Measurements from ENCODE around the gene SETBP1.

Gene SETBP1

GRCh38 chr18:44826418-44827259 is 146.0 kb downstream of the SETBP1 start:
- Mint-ChIP-seq H3K4me1 (peaks cover 40 to 76% of the 10 kb centered on the region in 2 donors), H3K9me3 (no peaks in the 10 kb centered on the region), H3K36me3 (peaks cover 29 to 52% of the 10 kb centered on the region in 2 donors), H3K27me3 (no peaks in the 10 kb centered on the region), H3K4me3 (no peak overlapping the region), H3K27ac (peak overlapping the region; percentile 87)
- ATAC-seq (replicated peaks) (no peak), DNase-seq (no peak)

DNA sequence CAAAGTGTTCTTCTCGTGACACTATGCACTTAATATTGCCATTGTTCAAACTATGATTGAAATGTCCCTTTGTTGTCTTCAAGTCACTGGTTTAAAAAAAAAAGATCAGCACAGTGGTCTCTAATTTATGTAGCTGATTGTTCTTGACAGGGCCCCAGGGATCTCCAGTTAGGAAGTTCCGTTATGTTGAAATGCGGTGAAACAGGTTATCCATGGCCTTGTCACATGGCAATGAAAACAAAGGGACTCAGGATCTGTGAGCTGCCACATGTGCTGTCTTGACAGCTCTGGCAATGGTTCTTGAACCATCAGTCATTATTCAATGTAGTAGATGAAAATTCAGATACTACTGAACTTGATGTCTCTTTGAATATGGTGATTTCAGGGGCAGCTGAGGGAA is 147.4 kb downstream of the SETBP1 start:
- Mint-ChIP-seq H3K4me1 (peaks cover 37 to 69% of the 10 kb centered on the region in 2 donors), H3K4me3 (no peak overlapping the region), H3K27ac (no peak overlapping the region), H3K9me3 (no peaks in the 10 kb centered on the region), H3K36me3 (peaks cover 23 to 48% of the 10 kb centered on the region in 2 donors), H3K27me3 (no peaks in the 10 kb centered on the region)
- no peak for DNase-seq
- ATAC-seq (replicated peaks) = no peak

- H3K27ac Mint-ChIP-seq = no peak overlapping the region
- H3K4me1 Mint-ChIP-seq = peaks cover 35 to 72% of the 10 kb centered on the region in 2 donors
Observed at GRCh38 chr18:44830581-44830980, 149.9 kb downstream of the SETBP1 start.

DNA sequence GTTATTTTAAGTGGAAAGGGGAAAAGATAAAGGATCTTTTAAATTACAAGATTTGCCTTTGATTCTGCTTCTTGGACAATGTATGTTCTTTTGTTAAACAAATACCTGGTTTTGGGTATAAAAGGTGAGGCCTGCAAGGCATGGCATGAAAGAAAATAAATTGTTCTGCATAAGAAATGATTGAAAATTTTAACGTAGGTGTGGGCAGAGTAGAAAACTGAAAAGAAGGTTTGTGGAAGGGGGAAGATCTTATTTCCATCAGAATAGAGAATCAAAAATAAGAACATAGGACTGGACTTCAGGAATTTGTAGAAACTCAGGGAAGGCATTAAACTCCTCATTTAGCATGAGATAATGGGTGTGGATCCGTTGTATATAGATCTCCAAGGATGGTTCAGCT is 153.1 kb downstream of the SETBP1 start:
- Mint-ChIP-seq H3K4me1 (peaks cover 44 to 81% of the 10 kb centered on the region in 2 donors), H3K4me3 (no peak overlapping the region), H3K36me3 (peaks cover 26 to 52% of the 10 kb centered on the region in 2 donors), H3K27me3 (no peaks in the 10 kb centered on the region), H3K27ac (no peak overlapping the region), H3K9me3 (peaks cover 0 to 2% of the 10 kb centered on the region in 2 donors)
- ATAC-seq (replicated peaks) (no peak), DNase-seq (no peak)

More at GRCh38 chr18:44830581-44830980, 149.9 kb downstream of the SETBP1 start:
- no peaks in the 10 kb centered on the region for H3K27me3 Mint-ChIP-seq
- H3K36me3 Mint-ChIP-seq = peaks cover 33 to 47% of the 10 kb centered on the region in 2 donors
- H3K4me3 Mint-ChIP-seq = no peak overlapping the region
- DNase-seq = no peak
- H3K9me3 Mint-ChIP-seq = peaks cover 0 to 2% of the 10 kb centered on the region in 2 donors
- ATAC-seq (replicated peaks) = no peak

DNA sequence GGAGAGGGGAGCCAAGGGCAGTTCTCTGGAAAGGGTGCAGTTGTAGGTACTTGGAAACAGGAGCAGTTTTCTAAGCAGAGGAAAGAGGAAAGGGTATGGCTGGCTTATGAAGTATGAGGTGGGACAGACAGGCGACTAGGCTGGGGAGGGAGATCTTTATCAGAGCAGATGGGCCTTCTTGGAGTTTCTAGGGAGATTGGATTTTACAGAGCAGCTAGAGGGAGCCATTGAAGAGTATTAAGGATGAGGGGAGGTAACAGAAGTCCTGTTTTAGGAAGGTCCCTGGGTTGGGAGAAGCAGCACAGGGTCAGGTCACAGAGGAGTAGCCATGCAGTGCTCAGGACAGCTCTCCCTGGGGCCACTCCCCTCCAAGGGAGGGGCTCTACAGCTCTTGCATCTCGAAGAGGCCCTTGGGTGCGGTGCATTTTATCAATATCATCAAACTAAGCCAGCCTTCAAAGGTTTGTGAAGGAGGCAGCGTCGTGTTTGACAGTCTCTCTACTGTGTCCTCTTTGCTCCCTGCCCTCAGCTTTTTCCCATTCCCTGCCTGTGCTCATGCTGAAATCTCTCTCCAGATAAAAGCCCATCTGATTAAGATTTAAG is 154.3 kb downstream of the SETBP1 start:
- H3K4me1 Mint-ChIP-seq = peaks cover 52 to 86% of the 10 kb centered on the region in 2 donors
- no peaks in the 10 kb centered on the region for H3K27me3 Mint-ChIP-seq
- no peak overlapping the region for H3K4me3 Mint-ChIP-seq
- H3K27ac Mint-ChIP-seq = peak overlapping the region; percentile 92
- peaks cover 31 to 54% of the 10 kb centered on the region in 2 donors for H3K36me3 Mint-ChIP-seq
- peaks cover 0 to 2% of the 10 kb centered on the region in 2 donors for H3K9me3 Mint-ChIP-seq
- DNase-seq (no peak), ATAC-seq (replicated peaks) (no peak)

- H3K27me3 Mint-ChIP-seq = no peaks in the 10 kb centered on the region
- H3K4me3 Mint-ChIP-seq = no peak overlapping the region
- H3K36me3 Mint-ChIP-seq = peaks cover 33 to 57% of the 10 kb centered on the region in 2 donors
- peaks cover 0 to 2% of the 10 kb centered on the region in 2 donors for H3K9me3 Mint-ChIP-seq
- H3K4me1 Mint-ChIP-seq = peaks cover 55 to 86% of the 10 kb centered on the region in 2 donors
- DNase-seq (no peak), ATAC-seq (replicated peaks) (no peak)
- H3K27ac Mint-ChIP-seq = no peak overlapping the region
Observed at GRCh38 chr18:44835703-44836102, 155.0 kb downstream of the SETBP1 start.

- Mint-ChIP-seq H3K36me3 (peaks cover 33 to 62% of the 10 kb centered on the region in 2 donors), H3K4me1 (peaks cover 58 to 86% of the 10 kb centered on the region in 2 donors)
- ATAC-seq (replicated peaks) = no peak
Observed at GRCh38 chr18:44836263-44836662, 155.6 kb downstream of the SETBP1 start.

GRCh38 chr18:44837482-44838180 is 156.9 kb downstream of the SETBP1 start:
- H3K36me3 Mint-ChIP-seq = peaks cover 37 to 73% of the 10 kb centered on the region in 2 donors
- H3K9me3 Mint-ChIP-seq = peaks cover 3% of the 10 kb centered on the region in 2 donors
- peak overlapping the region; percentile 42 for H3K27ac Mint-ChIP-seq
- peaks cover 71 to 96% of the 10 kb centered on the region in 2 donors for H3K4me1 Mint-ChIP-seq
- DNase-seq (no peak), ATAC-seq (replicated peaks) (no peak)
- no peak overlapping the region for H3K4me3 Mint-ChIP-seq
- H3K27me3 Mint-ChIP-seq = no peaks in the 10 kb centered on the region

More at GRCh38 chr18:44836263-44836662, 155.6 kb downstream of the SETBP1 start:
- no peak for DNase-seq
- Mint-ChIP-seq H3K27me3 (no peaks in the 10 kb centered on the region), H3K4me3 (no peak overlapping the region), H3K27ac (peak overlapping the region; percentile 25), H3K9me3 (peaks cover 0 to 2% of the 10 kb centered on the region in 2 donors)

DNA sequence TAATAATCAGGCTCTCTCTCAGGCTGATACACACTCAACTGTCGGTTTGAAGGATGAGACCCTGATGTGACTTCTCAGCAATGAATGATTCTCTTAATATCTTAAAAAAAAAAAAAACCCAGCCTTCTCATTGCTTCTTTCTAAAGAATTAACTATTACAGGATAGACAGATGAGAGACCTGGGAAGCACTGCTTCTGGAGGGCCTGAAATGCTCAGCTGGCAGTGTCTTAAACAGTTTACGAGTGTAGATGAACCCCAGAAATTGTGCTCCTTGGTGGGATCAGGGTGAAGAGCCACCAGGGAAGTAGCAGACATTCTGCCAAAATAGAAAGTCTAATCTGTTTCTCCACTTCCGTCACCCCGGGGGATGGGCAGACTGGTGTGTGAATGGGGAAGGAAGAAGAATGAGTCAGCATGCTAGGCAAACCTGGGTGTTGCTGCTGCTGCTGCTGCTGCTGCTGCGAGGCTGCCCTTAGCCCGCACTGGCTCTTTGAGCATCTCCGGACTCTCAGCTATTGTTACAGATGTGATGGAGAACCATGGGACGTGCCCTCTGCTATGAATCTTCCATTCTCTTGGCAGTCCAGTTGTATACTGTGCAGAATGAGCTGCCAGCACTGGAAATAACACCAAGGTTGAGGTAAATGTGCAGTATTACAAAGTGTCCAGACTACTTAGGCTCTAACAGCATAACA is 158.4 kb downstream of the SETBP1 start:
- no peaks in the 10 kb centered on the region for H3K27me3 Mint-ChIP-seq
- H3K27ac Mint-ChIP-seq = peak overlapping the region; percentile 96
- DNase-seq (peak; percentile 66), ATAC-seq (replicated peaks) (peak; percentile 70 to 75)
- peaks cover 71 to 94% of the 10 kb centered on the region in 2 donors for H3K4me1 Mint-ChIP-seq
- H3K36me3 Mint-ChIP-seq = peaks cover 39 to 78% of the 10 kb centered on the region in 2 donors
- H3K9me3 Mint-ChIP-seq = peaks cover 2 to 3% of the 10 kb centered on the region in 2 donors
- peak overlapping the region; percentile 68 to 74 for H3K4me3 Mint-ChIP-seq

DNA sequence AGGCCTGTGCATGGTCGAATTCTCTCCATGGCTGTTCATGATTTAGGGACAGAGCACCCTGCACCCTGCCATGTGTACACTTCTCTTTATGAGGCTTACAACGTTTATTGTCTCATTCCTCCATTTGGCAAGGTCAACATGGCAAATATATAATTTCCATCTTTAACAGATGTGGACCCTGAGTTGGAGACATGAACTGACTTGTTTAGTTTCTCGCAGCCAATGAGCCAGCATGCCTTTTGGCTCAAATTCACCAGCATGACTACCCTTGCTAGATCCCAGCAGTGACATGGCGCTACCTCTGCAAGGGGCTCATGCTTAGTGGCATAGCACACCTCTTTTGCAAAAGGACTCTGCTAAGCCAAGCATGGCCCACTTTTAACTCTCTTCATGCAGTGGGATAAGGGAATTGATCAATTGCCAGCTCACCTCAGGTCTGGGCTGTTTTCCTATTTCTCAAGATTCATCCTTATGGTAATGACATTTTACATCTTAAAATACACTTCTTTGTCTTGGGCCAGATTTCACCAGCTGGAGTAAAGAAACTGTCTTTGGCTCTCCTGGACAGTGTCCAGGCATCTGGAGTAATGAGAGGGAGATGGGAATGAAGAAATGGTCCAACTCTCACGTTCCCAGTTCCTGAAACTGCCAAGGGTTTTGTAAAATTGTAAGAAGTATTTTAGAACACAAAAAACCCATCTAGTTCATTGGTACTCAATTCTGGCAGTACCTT is 159.5 kb downstream of the SETBP1 start:
- Mint-ChIP-seq H3K27me3 (no peaks in the 10 kb centered on the region), H3K27ac (peak overlapping the region; percentile 3), H3K9me3 (peaks cover 2 to 10% of the 10 kb centered on the region in 2 donors), H3K4me1 (peaks cover 67 to 94% of the 10 kb centered on the region in 2 donors), H3K36me3 (peaks cover 42 to 78% of the 10 kb centered on the region in 2 donors), H3K4me3 (peak overlapping the region; percentile 39 to 74)
- ATAC-seq (replicated peaks) = no peak
- no peak for DNase-seq

DNA sequence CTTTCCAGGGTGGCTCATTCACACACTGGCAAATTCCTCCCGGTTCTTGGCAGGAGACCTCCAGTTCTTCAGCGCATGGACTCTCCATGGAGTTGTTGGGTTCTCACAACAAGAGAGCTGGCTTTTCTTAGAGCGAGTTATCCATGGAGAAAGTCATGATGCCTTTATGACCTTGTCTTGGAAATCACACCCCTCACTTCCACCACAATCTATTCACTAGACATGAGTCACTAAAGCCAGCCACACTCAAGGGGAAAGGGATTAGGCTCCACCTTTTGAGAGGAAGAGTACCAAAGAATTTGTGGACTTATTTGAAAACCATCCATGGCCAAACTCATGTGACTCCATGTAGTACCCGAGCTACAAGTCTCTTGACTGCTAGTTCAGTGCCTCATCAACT is 160.5 kb downstream of the SETBP1 start:
- Mint-ChIP-seq H3K27ac (peak overlapping the region; percentile 14), H3K4me3 (no peak overlapping the region), H3K27me3 (no peaks in the 10 kb centered on the region), H3K36me3 (peaks cover 48 to 85% of the 10 kb centered on the region in 2 donors), H3K9me3 (peaks cover 2 to 11% of the 10 kb centered on the region in 2 donors), H3K4me1 (peaks cover 71 to 97% of the 10 kb centered on the region in 2 donors)
- DNase-seq = no peak
- ATAC-seq (replicated peaks) = no peak

DNA sequence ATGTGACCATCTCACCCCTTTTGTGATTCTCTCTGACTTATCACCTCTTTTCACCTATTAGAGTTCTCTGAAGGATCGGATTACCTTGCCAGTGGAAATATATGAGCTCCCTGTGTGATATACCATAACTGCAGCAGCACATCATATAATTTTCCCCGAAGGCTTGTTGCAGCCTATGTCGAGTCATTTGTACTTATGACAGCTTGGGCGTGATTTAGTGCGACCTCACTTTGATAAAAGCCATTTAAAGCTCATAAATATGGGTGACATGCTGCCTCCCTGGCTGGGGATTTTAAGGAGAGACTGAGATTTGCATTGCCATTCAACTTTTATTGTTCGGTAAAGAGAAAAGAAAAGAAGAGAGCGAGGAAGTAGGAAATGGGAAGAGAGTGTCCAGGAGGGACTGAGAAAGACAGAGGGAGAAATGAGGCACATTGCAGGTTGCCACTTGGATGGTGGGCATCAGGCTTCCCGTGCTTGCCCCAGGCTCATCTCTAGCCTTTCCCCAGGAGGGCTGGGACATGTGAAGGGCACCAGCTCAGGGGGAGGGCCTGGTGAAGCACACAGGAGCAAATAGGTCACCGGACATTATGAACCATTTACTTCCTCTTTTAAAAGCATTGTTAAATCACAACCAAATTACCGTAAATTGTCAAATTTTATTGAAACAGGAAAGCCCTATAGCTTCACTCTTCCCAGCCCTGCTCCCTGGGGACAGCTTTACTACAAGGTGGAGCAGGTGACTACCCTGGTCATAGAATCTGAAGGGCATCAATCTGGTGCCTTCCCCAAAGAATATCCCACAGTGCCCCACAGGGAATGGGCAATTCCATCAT is 161.3 kb downstream of the SETBP1 start:
- DNase-seq (no peak), ATAC-seq (replicated peaks) (peak; percentile 60 to 62)
- peaks cover 72 to 97% of the 10 kb centered on the region in 2 donors for H3K4me1 Mint-ChIP-seq
- peak overlapping the region; percentile 96 for H3K27ac Mint-ChIP-seq
- H3K4me3 Mint-ChIP-seq = peak overlapping the region; percentile 50 to 55
- peaks cover 49 to 85% of the 10 kb centered on the region in 2 donors for H3K36me3 Mint-ChIP-seq
- no peaks in the 10 kb centered on the region for H3K27me3 Mint-ChIP-seq
- H3K9me3 Mint-ChIP-seq = peaks cover 2 to 14% of the 10 kb centered on the region in 2 donors
